B cell (primary cell): Measurements from ENCODE around the gene UBE2U. TPM values are rescaled to one million over a fixed set of nuclear protein-coding genes. Genes with fewer than 3 reads are reported as not detected.

Source experiments
- ATAC-seq: fragments of 200-7000 bp; cut with Tn5 transposase; one replicate; pipeline ENCODE4 v1.10.0; 2021; ENCODE audit warnings: low read depth, mild to moderate bottlenecking, moderate number of reproducible peaks, moderate library complexity
- CTCF ChIA-PET: fragments of 350-600 bp; sonication (Branson Sonifier 250); formaldehyde crosslinking; loops from one replicate; lab custom pipeline; 2021; ENCODE audit warnings: antibody characterized with exemption, inconsistent platforms; lab: Charles Lee
- POLR2A ChIA-PET: fragments of 350-600 bp; sonication (Branson Sonifier 250); formaldehyde crosslinking; loops from one replicate; lab custom pipeline; 2021; ENCODE audit warnings: antibody characterized with exemption; lab: Charles Lee
- DNase-seq: peaks from one replicate; pipeline ENCODE4 v3.0.0; 2013
- H2AFZ ChIP-seq: 2 replicates; pipeline ENCODE4 v1.6.1; 2012; ENCODE audit warnings: mild to moderate bottlenecking, low read depth, low read length; ENCODE audit not compliant: insufficient read depth, poor library complexity, severe bottlenecking
- H3K27ac ChIP-seq, 2 donors: 1 replicate in 1 of 2; 2 replicates in 1 of 2; pipeline ENCODE4 v1.5.1; 2012 to 2013; ENCODE audit warnings: low read length in 2 of 2, mild to moderate bottlenecking in 2 of 2, moderate library complexity in 1 of 2
- H3K27me3 ChIP-seq, 4 experiments: fragments of 200-600 bp in 1 of 4; sonication (generic) in 1 of 4; replicated peaks in 1 of 4; 1 replicate in 2 of 4; 2 replicates in 2 of 4; pipeline versions ENCODE4 v1.6.1 to v1.7.0; 2013 to 2016; ENCODE audit warnings: low read length in 3 of 4, mild to moderate bottlenecking in 2 of 4, mixed read lengths in 1 of 4, moderate library complexity in 1 of 4; ENCODE audit not compliant: insufficient read depth in 4 of 4, control insufficient read depth in 3 of 4; ENCODE audit errors: control extremely low read depth in 1 of 4
- H3K36me3 ChIP-seq, 2 experiments: replicated peaks in 1 of 2; 1 replicate in 1 of 2; 2 replicates in 1 of 2; pipeline versions ENCODE4 v1.6.1 to v1.7.1; 2013; ENCODE audit warnings: low read length in 1 of 2; ENCODE audit not compliant: insufficient read depth in 2 of 2, control insufficient read depth in 1 of 2; ENCODE audit errors: control extremely low read depth in 1 of 2, extremely low read depth in 1 of 2
- H3K4me1 ChIP-seq, 2 donors: fragments of 200-600 bp in 1 of 2; sonication (generic) in 1 of 2; 1 replicate in 1 of 2; 2 replicates in 1 of 2; pipeline versions ENCODE4 v1.5.1 to v1.6.1; 2013 to 2017; ENCODE audit warnings: low read length in 2 of 2; ENCODE audit not compliant: control insufficient read depth in 2 of 2, insufficient read depth in 2 of 2
- H3K4me2 ChIP-seq: replicated peaks from 2 replicates; pipeline ENCODE3; 2012; ENCODE audit warnings: mild to moderate bottlenecking, low read depth, low read length; ENCODE audit not compliant: poor library complexity, severe bottlenecking
- H3K4me3 ChIP-seq, 5 experiments: fragments of 200-600 bp in 1 of 5; sonication (generic) in 1 of 5; 1 replicate in 3 of 5; 2 replicates in 2 of 5; pipeline versions ENCODE4 v1.5.1 to v1.7.0; 2011 to 2016; ENCODE audit warnings: low read length in 4 of 5, mild to moderate bottlenecking in 4 of 5, low read depth in 2 of 5, control low read depth in 1 of 5, moderate library complexity in 1 of 5; ENCODE audit not compliant: insufficient read depth in 1 of 5; ENCODE audit errors: control extremely low read depth in 1 of 5, extremely low read depth in 1 of 5
- H3K79me2 ChIP-seq: fragments of 200-600 bp; sonication (generic); one replicate; pipeline ENCODE4 v1.6.0; 2016; ENCODE audit warnings: low read length; ENCODE audit not compliant: control insufficient read depth, insufficient read depth
- H3K9ac ChIP-seq: fragments of 200-600 bp; sonication (generic); 2 replicates; pipeline ENCODE4 v1.6.1; 2017; ENCODE audit warnings: mild to moderate bottlenecking, low read length, moderate library complexity
- H3K9me3 ChIP-seq, 3 donors: one replicate each; pipeline versions ENCODE4 v1.6.1 to v1.7.1; 2013; ENCODE audit warnings: low read length in 2 of 3; ENCODE audit not compliant: control insufficient read depth in 2 of 3, insufficient read depth in 1 of 3; ENCODE audit errors: control extremely low read depth in 1 of 3
- H4K20me1 ChIP-seq: 2 replicates; pipeline ENCODE4 v1.6.0; 2012; ENCODE audit warnings: mild to moderate bottlenecking, low read length; ENCODE audit not compliant: insufficient read depth, control insufficient read depth, poor library complexity, severe bottlenecking
- H3K27ac Mint-ChIP-seq: one replicate; pipeline ENCODE4 v1.8.0; 2021; ENCODE audit warnings: mixed read lengths
- H3K27me3 Mint-ChIP-seq: one replicate; pipeline ENCODE4 v1.8.0; 2021; ENCODE audit warnings: mixed read lengths
- H3K4me1 Mint-ChIP-seq: one replicate; pipeline ENCODE4 v1.8.0; 2021; ENCODE audit warnings: mixed read lengths
- H3K4me3 Mint-ChIP-seq: one replicate; pipeline ENCODE4 v1.8.0; 2021; ENCODE audit warnings: mixed read lengths
- H3K9me3 Mint-ChIP-seq: one replicate; pipeline ENCODE4 v1.8.0; 2022; ENCODE audit warnings: mixed read lengths; ENCODE audit not compliant: insufficient read depth
- EZH2 ChIP-seq: IDR thresholded peaks from 2 replicates; pipeline ENCODE4 v1.6.1; 2012; ENCODE audit warnings: borderline replicate concordance, low read depth, mild to moderate bottlenecking, moderate library complexity, low read length; ENCODE audit not compliant: insufficient read depth, poor library complexity, severe bottlenecking
- WGBS: methylation state at CpG from one replicate; pipeline ENCODE4 v1.1.5; 2013; ENCODE audit warnings: missing lambda C conversion rate; ENCODE audit not compliant: insufficient coverage; 5-methylcytosine and 5-hydroxymethylcytosine counted together
- intact Hi-C: fragments of 100-400 bp; cut with micrococcal nuclease; formaldehyde crosslinking; loops from one replicate; pipeline ENCODE4 v1.10.0; 2022
- polyA plus RNA-seq: library from polyadenylated mRNA; depleted of rRNA; stranded (reverse); fragments of >200 nt; gene quantifications from 2 replicates; pipeline ENCODE4 v1.2.3, GENCODE V29; 2012
- total RNA-seq, 2 donors: library from RNA; stranded (reverse); fragments of 120-200 nt in 1 of 2; gene quantifications; 1 replicate in 1 of 2; 2 replicates in 1 of 2; pipeline versions ENCODE4 v1.2.3 to v1.2.4, GENCODE V29; 2013 to 2022
- TF ChIP-seq, protein P1 (sequence below): fragments of 200-600 bp; IDR thresholded peaks from one replicate; pipeline ENCODE4 v1.8.0; 2022; ENCODE audit warnings: antibody characterized with exemption, mild to moderate bottlenecking

Gene UBE2U
- total and polyA plus RNA-seq, 2 donors (not counting 1 experiment from before 2014, with no cell fraction given): not detected

DNA sequence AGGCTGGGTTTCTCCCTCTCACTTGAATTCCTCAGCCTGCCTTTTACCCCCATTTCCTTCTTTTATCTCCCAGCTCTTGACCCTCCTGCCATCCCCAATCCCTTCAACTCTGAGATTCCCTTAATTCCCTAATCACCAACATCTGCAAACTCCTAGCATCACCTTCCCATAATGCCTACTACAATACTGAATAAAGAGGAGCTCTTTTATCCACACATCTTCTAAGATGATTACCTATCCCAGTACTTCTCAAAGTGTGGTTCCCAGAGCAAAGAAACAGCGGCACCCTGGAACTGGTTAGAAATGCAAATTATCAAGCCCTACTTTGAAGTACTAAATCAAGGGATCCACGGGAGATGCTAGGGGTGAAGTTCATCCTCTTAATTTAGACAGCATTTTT is 21.2 kb upstream of the UBE2U start:
- intact Hi-C loops: no loop called here
- Mint-ChIP-seq H3K27ac (no peak overlapping the region), H3K4me3 (no peak overlapping the region), H3K9me3 (no peaks in the 10 kb centered on the region), H3K4me1 (peaks cover 5% of the 10 kb centered on the region), H3K27me3 (peaks cover 8% of the 10 kb centered on the region)
- no peaks in the 10 kb centered on the region for H4K20me1 ChIP-seq
- CTCF ChIA-PET: no interaction called here
- TF ChIP-seq EZH2: no peak
- TF ChIP-seq, protein P1, sequence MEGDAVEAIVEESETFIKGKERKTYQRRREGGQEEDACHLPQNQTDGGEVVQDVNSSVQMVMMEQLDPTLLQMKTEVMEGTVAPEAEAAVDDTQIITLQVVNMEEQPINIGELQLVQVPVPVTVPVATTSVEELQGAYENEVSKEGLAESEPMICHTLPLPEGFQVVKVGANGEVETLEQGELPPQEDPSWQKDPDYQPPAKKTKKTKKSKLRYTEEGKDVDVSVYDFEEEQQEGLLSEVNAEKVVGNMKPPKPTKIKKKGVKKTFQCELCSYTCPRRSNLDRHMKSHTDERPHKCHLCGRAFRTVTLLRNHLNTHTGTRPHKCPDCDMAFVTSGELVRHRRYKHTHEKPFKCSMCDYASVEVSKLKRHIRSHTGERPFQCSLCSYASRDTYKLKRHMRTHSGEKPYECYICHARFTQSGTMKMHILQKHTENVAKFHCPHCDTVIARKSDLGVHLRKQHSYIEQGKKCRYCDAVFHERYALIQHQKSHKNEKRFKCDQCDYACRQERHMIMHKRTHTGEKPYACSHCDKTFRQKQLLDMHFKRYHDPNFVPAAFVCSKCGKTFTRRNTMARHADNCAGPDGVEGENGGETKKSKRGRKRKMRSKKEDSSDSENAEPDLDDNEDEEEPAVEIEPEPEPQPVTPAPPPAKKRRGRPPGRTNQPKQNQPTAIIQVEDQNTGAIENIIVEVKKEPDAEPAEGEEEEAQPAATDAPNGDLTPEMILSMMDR: no peak
- no peak for ATAC-seq
- H3K36me3 ChIP-seq: no peaks in the 10 kb centered on the region
- POLR2A ChIA-PET: no interaction called here
- H3K27me3 ChIP-seq: no peaks in the 10 kb centered on the region
- no peaks in the 10 kb centered on the region for H3K9me3 ChIP-seq
- H3K4me3 ChIP-seq: no peak overlapping the region
- no peak overlapping the region for H3K4me2 ChIP-seq
- no peak overlapping the region for H2AFZ ChIP-seq
- no peak overlapping the region for H3K9ac ChIP-seq
- H3K79me2 ChIP-seq: no peaks in the 10 kb centered on the region
- no peak overlapping the region for H3K27ac ChIP-seq
- peaks cover 3 to 4% of the 10 kb centered on the region in 2 donors for H3K4me1 ChIP-seq
- no CpG with 5 or more reads among the region's 2 CpGs for WGBS
- DNase-seq: no peak

DNA sequence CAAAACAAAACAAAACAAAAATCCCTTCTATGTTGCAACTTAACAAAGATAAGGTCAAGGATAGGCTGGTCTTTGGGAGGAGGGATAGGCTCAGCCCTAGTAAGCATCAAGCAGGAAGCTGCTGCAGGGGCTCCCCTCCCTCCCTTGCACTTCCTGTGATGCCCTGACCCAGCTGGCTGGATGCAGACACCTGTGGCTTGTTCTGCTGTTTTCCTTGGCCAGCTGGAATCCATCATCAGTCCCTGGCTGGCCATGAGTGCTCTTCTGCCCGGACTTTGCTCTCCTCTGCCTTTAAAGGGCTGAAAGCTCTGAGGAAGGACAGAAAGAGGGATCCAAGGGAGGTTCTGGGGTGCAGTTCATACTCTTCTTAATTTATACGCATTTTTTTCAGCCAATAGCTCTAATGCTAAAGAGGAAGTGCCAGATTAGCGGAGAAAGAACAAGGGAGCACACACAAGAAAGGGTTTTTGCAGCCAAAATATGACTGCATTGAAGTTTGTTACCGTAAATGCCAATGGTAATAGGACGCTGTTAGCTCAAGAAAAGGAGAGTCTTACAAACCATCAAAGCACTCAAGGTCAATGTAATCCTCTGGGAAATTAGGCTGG is 19.9 kb upstream of the UBE2U start:
- intact Hi-C loops: no loop called here
- Histone ChIP-seq H3K9ac (no peak overlapping the region), H3K4me2 (peak overlapping the region; percentile 26), H3K4me1 (peaks cover 3 to 4% of the 10 kb centered on the region in 2 donors), H3K79me2 (no peaks in the 10 kb centered on the region), H3K36me3 (no peaks in the 10 kb centered on the region), H3K27ac (no peak overlapping the region), H4K20me1 (no peaks in the 10 kb centered on the region), H3K4me3 (no peak overlapping the region), H3K27me3 (no peaks in the 10 kb centered on the region), H3K9me3 (no peaks in the 10 kb centered on the region), H2AFZ (peak overlapping the region; percentile 45)
- no peak for DNase-seq
- Mint-ChIP-seq H3K27ac (no peak overlapping the region), H3K9me3 (no peaks in the 10 kb centered on the region), H3K4me1 (peaks cover 5% of the 10 kb centered on the region), H3K4me3 (no peak overlapping the region), H3K27me3 (peaks cover 3% of the 10 kb centered on the region)
- no peak for ATAC-seq
- CTCF ChIA-PET: no interaction called here
- WGBS: no CpG with 5 or more reads among the region's 5 CpGs
- TF ChIP-seq EZH2: no peak
- TF ChIP-seq, protein P1: no peak
- POLR2A ChIA-PET: interaction anchor here (0.6 kb wide), 1 partner anchor 36 kb away, joined by 4 read pairs; no protein-coding TSS in a partner anchor
